NCI-H69 (cell line): ENCODE data around the gene QDPR.
"Not testable (repeated sequence)": the region's sequence is repeated elsewhere in the genome, so short reads cannot be mapped to it uniquely, and the experiment has no call there.

Experiments
- DNase-seq: peaks from one replicate; lab custom pipeline; 2025; lab: John Stamatoyannopoulos, UW

Gene QDPR

GRCh38 chr4:17491196-17491595, 20.7 kb downstream of the QDPR start:
- no peak for DNase-seq

DNA sequence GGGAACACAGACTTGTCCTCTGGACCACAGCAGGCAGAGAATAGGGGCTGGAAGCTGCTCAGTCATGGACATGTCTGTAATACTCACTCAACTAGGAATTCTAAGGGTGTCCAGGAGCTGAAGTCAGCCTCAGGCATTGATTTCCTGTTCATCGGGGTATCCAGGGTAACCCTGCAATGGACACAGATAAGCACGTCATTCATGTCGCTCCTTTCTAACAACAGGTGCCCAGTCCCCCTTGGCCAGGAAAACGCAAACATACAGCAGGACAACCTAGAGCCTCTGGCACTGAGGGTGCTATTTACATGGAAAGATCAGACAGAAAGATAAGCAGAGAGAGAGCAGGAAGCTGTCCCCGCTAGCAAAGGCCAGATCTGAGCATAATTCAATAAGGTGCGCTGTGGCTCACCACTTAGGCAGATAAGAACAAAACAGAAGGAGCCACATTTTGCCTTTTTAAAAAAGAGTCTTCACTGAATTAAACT, 21.3 kb downstream of the QDPR start:
- DNase-seq = peak; percentile 10

- DNase-seq = no peak
These were observed 22.2 kb downstream of the QDPR start for GRCh38 chr4:17489721-17490120.

DNA sequence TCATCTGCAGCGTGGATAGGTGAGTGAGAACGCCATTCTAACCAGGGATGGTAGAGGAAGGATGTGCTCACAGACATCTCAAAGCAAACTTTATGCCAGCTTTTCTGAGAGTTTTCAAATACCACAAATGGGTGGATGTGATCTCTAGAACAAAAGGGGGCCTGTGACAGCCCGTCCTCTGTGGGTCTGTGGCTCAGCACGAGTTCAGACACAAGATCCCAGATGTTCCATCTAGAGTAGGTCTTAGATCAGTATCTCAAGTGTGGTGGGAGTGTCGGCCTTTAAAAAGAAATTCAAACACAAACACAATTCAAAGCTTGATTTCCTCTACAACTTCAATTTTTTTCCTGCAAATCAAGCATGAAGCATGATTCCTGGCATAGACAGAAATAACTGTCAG, 22.8 kb downstream of the QDPR start:
- DNase-seq = no peak

DNA sequence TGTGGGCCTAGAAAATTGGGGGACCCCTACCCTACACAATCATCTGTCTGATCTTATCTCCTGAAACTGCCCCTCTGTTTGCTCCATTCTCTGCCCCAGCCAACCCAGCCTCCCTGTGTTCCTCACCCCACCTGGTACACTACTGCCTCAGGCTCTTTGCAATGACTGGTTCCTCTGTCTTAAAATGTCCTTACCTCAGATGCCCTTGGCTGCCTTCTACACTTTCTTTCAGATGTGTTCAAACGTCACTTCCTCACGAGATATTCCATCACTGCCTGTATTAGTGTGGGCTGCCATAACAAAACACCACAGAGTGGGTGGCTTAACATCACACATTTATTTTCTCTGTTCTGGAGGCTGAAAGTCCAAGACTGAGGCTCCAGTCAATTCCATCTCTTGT, 29.2 kb downstream of the QDPR start:
- DNase-seq = no peak

DNA sequence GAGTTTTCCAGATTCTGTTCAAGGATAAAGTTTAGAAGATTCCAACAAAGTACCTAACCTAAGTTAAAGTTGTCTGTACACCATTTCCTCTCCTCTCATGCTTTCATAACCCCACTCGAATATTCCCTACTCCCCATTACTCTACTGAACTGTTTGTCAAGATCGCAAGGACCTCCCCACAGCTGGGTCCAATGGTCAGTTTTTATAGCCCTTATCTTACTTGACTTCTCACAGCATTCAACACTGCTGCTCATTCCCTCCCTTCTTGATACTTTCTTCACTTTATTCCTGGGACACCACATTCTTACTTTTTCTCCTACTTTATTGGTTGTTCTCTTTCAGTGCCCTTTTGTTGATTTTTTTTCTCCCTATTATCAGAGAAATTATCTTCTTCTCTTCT, 30.9 kb downstream of the QDPR start:
- DNase-seq = no peak

DNA sequence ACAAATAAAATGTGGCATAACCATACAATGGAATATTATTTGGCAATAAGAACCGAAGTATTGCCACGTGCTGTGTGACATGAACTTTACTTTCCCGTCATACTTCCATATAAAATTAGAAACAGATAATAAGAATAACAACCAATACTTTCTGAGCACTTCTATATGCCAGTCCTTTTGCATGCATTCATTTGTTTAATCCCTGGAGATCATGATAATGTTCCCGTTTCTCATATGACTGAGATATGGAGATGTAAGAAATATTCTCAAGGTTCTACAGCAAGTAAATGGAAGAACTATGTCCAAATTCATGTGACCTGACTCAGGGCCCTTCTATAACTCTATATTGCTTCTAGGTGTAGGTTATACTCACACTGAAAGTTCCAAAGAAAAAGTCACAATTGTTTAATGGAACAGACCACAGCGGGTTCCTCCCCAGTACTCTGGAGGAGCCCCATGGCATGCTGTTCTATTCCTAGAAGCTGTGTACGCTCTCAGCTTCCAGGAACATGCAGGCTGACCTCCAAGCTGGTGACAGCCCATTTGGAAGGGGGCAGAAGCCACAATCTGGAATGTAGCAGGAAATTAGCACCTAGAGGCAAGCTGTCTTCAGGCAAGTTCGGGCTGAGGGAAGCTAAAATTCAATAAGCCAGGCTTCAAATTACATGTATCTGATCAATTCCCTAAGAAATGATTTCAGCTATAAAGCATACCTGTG, 31.5 kb downstream of the QDPR start:
- DNase-seq = no peak

DNA sequence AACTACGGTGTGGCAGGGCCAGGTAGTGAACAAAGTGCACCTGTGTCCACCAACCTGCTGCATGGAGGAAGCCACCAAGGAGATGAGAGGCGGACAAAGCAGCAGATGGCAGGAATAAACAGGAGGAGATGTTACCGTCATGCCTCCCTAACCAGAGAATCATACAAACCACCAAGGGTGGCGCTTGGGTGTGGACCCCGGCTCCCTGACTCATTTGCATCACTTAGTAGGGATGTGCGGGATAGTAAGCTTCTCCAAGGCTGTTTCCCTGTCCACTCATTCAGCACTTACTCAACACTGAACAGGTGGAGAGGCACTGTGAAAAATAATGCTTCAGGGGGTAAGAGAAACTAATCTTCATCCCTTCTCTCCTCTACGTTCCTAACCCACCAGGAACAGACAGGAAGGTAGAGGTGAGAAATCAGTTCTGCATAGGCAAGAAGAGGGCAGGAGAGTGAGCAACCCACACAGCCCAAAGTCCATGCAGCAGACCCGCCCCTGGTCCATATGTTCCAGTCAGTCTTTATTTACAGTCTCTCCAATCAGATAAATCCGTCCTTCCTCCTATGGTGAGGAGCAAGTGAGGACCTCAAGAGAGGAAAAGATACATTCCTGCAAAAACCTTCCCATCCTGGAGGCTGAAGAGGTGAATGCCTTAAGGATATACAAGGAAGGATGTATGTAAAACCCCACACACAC, 34.0 kb downstream of the QDPR start:
- no peak for DNase-seq

DNA sequence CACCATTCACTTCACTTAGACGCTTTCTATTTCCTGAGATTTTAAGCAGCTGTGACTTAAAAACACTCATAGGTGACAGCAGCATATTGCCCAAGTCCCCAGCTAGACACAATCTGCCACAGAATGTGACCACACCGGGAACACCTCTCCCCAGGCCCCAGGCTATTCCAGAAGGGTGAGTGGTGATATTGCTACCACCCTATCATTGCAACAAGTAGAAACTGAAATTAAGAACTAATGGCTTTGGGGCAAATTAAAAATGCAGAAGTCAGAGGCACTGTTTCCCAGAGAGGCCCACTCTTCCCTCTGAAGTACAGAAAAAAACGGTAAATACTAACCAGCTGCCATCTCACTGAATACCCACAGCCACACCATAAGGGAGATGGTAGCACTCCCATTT, 35.0 kb downstream of the QDPR start:
- no peak for DNase-seq

DNA sequence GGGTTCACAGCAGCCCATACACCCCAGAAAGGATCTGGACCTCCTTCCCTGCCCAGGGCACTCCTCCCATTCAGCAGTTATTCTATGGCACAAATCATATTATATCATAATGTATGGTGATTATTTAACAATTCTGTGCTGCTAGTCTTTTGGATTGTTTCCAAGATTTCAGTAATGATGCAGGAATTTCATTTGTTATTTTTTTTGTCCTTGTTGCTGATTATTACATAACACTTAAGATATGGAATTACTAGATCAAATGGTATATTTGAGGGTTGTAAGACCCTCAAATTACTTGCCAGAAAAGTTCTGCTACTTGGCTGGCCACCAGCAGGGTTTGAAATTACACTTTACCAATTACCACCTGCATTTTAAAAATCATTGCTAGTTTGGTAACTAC, 36.4 kb downstream of the QDPR start:
- DNase-seq = no peak

DNA sequence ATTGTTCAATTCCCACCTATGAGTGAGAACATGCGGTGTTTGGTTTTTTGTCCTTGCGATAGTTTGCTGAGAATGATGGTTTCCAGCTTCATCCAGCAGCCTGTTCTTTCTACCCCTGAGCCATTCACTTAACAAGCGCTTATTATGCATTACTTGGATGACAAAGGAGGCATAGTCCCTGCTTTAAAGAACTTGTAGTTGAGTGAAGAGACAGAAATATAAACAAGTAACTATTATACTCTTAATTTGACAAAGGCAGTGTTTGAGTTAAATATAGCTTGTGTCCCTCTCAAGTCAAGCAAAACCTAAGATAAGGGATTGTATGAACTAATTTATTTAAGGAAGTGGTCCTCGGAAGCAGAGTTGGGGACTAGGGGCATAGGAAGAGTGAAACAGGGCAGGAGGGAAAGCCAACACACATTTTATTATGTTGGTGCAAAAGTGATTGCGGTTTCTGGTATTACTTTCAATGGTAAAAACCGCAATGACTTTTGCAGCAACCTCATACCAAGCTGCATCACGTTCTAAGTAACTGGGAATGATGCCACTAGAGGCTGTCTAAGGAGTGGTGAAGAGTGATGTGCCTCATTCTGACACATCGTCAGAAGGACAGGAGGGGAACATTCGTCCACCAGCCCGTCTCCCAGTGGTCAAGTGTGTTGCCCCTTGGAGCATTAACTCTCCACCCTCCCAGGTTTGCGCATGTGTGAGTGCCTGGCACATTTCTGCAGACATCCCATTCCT, 41.8 kb downstream of the QDPR start:
- DNase-seq = no peak

GRCh38 chr4:17468619-17469221, 43.2 kb downstream of the QDPR start:
- DNase-seq = no peak

- DNase-seq = no peak
These were observed 48.3 kb downstream of the QDPR start for GRCh38 chr4:17463606-17464005.

- no peak for DNase-seq
These were observed 61.6 kb downstream of the QDPR start for GRCh38 chr4:17450269-17450804.

GRCh38 chr4:17448689-17449088, 63.2 kb downstream of the QDPR start:
- DNase-seq = no peak

DNA sequence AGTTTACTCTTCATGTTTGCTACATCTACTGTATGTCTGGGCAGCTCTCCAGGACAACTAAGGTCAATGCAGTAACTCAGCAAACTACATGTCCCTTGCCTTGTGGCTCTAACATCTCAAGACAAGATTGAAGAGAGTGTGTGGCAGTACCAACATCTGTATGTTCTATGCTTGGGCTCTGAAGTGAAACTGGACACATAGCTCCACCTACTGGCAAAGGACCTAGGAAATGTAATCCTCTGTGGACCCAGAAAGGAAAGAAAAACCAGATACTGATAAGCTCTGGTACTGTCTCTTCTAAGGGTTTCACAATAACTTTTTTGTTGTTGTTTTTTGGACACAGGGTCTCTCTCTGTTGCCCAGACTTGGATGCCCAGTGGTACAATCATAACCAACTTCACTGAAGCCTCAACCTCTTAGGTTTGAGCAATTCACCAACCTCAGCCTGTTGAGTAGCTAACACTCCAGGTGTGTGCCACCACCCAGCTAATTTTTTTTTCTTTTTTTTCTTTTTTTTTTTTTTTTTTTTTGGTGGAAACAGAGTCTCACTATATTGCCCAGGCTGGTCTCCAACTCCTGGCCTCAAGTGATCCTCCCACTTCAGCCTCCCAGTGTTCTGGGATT, 64.1 kb downstream of the QDPR start:
- peak; percentile 47 for DNase-seq

GRCh38 chr4:17447056-17447455, 64.8 kb downstream of the QDPR start:
- DNase-seq = no peak

GRCh38 chr4:17442477-17442876, 69.4 kb downstream of the QDPR start:
- not testable (repeated sequence) for DNase-seq

DNA sequence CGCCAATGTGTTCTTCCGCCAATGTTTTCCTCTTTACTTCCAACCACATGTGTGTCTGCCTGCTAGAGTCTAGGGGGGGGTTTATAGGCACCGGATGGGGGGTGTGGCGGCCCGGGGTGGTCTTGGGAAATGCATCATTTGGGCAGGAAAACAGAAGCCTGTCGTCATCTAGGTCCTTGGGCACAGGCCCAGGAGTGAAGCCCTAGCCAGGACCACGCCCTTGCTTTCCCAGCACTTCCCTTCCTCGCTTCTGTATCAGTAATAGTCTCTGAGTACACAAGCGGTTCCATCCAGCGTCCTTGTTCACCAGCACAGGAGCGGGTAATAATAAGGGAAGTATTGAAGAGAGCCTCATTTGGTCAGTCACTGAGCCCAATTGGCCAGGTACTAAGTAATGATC, 74.5 kb downstream of the QDPR start:
- DNase-seq = no peak

- no peak for DNase-seq
These were observed 75.2 kb downstream of the QDPR start for GRCh38 chr4:17436750-17437090.
